Testis (tissue), 3 donors: ENCODE results near the gene TFPI2. TPM values are rescaled to one million over a fixed set of nuclear protein-coding genes. Genes with fewer than 3 reads are reported as not detected.
"Not testable (repeated sequence)": the region's sequence is repeated elsewhere in the genome, so short reads cannot be mapped to it uniquely, and the experiment has no call there.

ENCODE experiments used
- DNase-seq: peaks from one replicate; pipeline ENCODE4 v3.0.0-alpha.2; 2019
- H3K27ac ChIP-seq, 2 donors: fragments of 200-600 bp; sonication (generic); one replicate each; pipeline ENCODE4 v1.5.1; 2019
- H3K27me3 ChIP-seq: fragments of 200-600 bp; sonication (generic); one replicate; pipeline ENCODE4 v1.5.1; 2019
- H3K36me3 ChIP-seq: fragments of 200-600 bp; sonication (generic); one replicate; pipeline ENCODE4 v1.5.1; 2017; ENCODE audit warnings: low read depth; ENCODE audit errors: missing control alignments
- H3K4me1 ChIP-seq: fragments of 200-600 bp; sonication (generic); one replicate; pipeline ENCODE4 v1.5.1; 2019
- H3K4me3 ChIP-seq, 2 donors: fragments of 200-600 bp; sonication (generic); one replicate each; pipeline ENCODE4 v1.5.1; 2017 to 2019
- H3K9me3 ChIP-seq: fragments of 200-600 bp; sonication (generic); one replicate; pipeline ENCODE4 v1.5.1; 2017
- POLR2A ChIP-seq: fragments of 450-650 bp; IDR thresholded peaks from one replicate; pipeline ENCODE4 v1.6.1; 2017; ENCODE audit warnings: antibody characterized with exemption, mild to moderate bottlenecking, moderate library complexity
- WGBS, 2 donors: methylation state at CpG; one replicate each; pipeline ENCODE4 v1.1.5; 2018; 5-methylcytosine and 5-hydroxymethylcytosine counted together
- intact Hi-C: fragments of 100-400 bp; cut with DNase I; formaldehyde crosslinking; loops from one replicate; pipeline ENCODE4 v1.15.1; 2023; ENCODE audit warnings: low total_unique reads
- polyA plus RNA-seq: library from polyadenylated mRNA; stranded (reverse); fragments of 350-450 nt; fragmentation: Illumina TruSeq; extraction: RNeasy Lipid Tissue Mini Kit (QIAGEN cat#74804); gene quantifications from one replicate; pipeline ENCODE4 v1.2.3, GENCODE V29; 2014; ENCODE audit warnings: low read depth, low replicate concordance; ENCODE audit not compliant: insufficient read depth
- total RNA-seq, 2 donors: library from RNA; depleted of rRNA; stranded (reverse); fragments of >200 nt; gene quantifications; one replicate each; pipeline ENCODE4 v1.2.3, GENCODE V29; 2016
- TF ChIP-seq, protein P1 (sequence below), 3 experiments: fragments of 450-650 bp in 2 of 3; fragments of 200-600 bp in 1 of 3; sonication (generic) in 1 of 3; IDR thresholded peaks; one replicate each; pipeline ENCODE4 v1.5.1; 2016 to 2019; ENCODE audit warnings: antibody characterized with exemption in 3 of 3, mild to moderate bottlenecking in 2 of 3, moderate library complexity in 1 of 3

TFPI2 gene
- total and polyA plus RNA-seq, 3 donors from 2014 or later = 1.3 to 4.6 (median 1.8) TPM

DNA sequence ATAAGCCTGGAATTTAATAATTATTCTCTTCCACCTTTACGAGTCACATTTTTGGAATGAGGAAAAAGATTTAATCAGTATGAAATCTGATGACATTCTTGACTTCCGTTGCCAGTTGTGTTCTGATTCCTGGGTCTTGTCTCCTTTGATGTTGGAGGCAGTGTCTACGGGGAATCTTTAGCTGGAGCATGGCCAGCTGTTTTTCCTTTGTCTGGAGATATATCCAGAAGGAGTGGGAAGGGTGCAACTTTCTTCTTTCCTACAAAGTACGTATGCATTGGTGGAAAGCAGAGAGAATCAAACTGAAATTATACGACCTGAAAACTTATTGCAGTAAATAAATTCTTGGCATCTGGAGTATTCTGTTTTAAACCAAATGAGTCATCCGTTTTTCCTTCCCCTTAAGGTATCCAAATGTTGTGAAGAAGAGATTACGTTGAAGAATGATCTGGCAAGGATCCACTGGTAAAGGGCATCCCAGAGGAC lies 24.1 kb upstream of the TFPI2 start:
- DNase-seq = no peak
- intact Hi-C loops = no loop called here
- 53 to 60% methylated on average over 7 of the region's 7 CpGs for WGBS, 2 donors
- Histone ChIP-seq H3K27me3 (no peaks in the 10 kb centered on the region), H3K36me3 (no peaks in the 10 kb centered on the region), H3K4me1 (no peaks in the 10 kb centered on the region), H3K4me3 (no peak overlapping the region), H3K27ac (no peak overlapping the region), H3K9me3 (no peaks in the 10 kb centered on the region)
- TF ChIP-seq, protein P1, sequence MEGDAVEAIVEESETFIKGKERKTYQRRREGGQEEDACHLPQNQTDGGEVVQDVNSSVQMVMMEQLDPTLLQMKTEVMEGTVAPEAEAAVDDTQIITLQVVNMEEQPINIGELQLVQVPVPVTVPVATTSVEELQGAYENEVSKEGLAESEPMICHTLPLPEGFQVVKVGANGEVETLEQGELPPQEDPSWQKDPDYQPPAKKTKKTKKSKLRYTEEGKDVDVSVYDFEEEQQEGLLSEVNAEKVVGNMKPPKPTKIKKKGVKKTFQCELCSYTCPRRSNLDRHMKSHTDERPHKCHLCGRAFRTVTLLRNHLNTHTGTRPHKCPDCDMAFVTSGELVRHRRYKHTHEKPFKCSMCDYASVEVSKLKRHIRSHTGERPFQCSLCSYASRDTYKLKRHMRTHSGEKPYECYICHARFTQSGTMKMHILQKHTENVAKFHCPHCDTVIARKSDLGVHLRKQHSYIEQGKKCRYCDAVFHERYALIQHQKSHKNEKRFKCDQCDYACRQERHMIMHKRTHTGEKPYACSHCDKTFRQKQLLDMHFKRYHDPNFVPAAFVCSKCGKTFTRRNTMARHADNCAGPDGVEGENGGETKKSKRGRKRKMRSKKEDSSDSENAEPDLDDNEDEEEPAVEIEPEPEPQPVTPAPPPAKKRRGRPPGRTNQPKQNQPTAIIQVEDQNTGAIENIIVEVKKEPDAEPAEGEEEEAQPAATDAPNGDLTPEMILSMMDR (IDR thresholded peaks at IDR 0.05) = no peak
- no peak for TF ChIP-seq POLR2A

DNA sequence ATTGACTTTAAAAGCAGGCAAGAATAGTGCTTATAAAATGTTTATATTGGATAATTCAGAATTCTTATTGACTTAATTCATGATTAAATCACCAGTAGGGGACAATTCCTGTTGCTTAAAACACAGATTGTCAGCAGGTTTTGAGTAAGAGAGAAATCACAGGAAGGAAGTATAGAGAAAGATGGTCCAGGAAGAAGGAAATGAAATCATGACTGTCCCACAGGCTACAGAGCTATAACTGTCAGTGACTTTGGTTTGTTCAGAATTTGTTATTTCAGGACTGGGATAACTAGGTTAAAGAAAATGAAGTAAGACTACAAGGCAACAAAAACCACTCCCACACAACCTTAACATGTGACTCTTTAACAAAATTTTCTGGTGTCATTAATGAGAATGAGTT lies 22.6 kb upstream of the TFPI2 start:
- H3K4me1 ChIP-seq = no peaks in the 10 kb centered on the region
- H3K9me3 ChIP-seq = no peaks in the 10 kb centered on the region
- no peaks in the 10 kb centered on the region for H3K27me3 ChIP-seq
- H3K4me3 ChIP-seq = no peak overlapping the region
- H3K27ac ChIP-seq = no peak overlapping the region
- no peak for DNase-seq
- TF ChIP-seq, protein P1 (IDR thresholded peaks at IDR 0.05) = no peak
- no peak for TF ChIP-seq POLR2A
- H3K36me3 ChIP-seq = no peaks in the 10 kb centered on the region
- intact Hi-C loops = no loop called here

DNA sequence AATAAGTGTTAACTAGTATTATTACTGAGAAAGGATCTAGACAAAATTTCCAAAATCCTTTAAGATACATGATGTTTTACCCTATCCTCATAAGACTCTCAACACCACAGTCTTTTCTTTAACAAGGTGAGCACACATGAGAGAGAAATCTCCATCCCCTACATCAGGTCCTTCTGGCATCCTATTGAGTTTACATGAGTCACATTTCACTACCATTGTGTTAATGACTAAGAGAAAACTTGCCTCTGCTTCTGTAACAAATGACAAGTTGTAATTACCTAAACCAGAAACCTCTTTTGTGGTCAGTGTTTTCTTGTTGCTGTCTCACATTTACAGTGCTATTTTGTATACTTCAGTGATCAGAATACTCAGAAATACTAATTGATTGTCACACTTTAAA lies 21.1 kb upstream of the TFPI2 start:
- H3K4me3 ChIP-seq, H3K36me3 ChIP-seq, DNase-seq, H3K9me3 ChIP-seq, intact Hi-C loops, H3K27ac ChIP-seq, H3K4me1 ChIP-seq, H3K27me3 ChIP-seq: not testable (repeated sequence)

DNA sequence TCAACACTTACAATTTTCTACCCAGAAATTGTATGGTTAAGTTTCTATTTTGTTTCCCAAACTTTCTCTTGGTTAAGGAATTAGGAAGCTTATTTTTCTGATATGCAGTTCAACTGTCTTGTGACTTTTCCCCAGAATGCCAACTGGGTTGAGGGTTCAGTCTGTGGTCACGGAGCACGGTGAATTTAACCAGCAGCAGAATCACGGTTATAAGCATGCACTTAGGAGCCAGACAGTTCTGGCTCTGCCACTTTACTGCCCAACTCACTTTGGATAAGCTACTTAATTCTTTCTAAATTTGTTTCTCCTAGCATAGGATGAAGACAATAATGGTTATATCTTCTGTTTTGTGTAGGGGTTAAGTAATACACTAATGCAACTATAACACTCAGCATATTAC lies 20.7 kb upstream of the TFPI2 start:
- intact Hi-C loops, H3K4me1 ChIP-seq, H3K27me3 ChIP-seq, H3K27ac ChIP-seq, H3K36me3 ChIP-seq, H3K9me3 ChIP-seq, DNase-seq, H3K4me3 ChIP-seq: not testable (repeated sequence)
- WGBS, 2 donors = 76 to 82% methylated on average over 3 of the region's 3 CpGs

DNA sequence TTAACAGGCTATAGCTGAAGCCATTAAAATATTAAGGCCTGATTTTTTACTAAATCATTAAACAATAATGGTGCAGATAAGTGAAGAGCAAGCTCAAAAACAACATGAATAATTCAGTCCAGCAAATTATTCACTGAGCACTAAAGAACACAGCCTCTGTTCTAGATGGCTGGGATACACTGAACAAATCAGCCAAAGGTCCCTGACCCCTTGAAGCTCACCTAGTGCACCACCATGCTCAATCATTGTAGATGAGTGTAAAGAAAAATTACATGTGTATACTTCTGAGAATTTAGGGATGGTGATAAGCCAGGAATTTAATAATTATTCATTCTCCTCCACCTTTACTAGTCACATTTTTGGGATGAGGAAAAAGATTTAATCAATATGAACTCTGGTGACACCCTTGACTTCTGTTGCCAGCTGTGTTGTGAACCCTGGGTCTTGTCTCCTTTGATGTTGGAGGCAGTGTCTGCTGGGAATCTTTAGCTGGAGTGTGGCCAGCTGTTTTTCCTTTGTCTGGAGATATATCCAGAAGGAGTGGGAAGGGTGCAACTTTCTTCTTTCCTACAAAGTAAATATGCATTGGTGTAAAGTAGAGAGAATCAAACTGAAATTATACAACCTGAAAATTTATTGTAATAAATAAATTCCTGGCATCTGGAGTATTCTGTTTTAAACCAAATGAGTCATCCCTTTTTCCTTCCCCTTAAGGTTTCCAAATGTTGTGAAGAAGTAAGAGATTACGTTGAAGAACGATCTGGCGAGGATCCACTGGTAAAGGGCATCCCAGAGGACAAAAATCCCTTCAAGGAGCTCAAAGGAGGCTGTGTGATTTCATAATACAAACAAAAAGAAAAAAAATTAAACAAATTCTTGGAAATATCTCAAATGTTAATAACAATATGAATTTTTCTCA lies 19.8 kb upstream of the TFPI2 start:
- H3K27ac ChIP-seq = no peak overlapping the region
- no peaks in the 10 kb centered on the region for H3K36me3 ChIP-seq
- H3K9me3 ChIP-seq = no peaks in the 10 kb centered on the region
- H3K4me1 ChIP-seq = no peaks in the 10 kb centered on the region
- WGBS, 2 donors = 49 to 57% methylated on average over 3 of the region's 3 CpGs
- intact Hi-C loops = no loop called here
- H3K27me3 ChIP-seq = no peaks in the 10 kb centered on the region
- DNase-seq = no peak
- TF ChIP-seq, protein P1 (IDR thresholded peaks at IDR 0.05) = no peak
- TF ChIP-seq POLR2A = no peak
- H3K4me3 ChIP-seq = no peak overlapping the region

DNA sequence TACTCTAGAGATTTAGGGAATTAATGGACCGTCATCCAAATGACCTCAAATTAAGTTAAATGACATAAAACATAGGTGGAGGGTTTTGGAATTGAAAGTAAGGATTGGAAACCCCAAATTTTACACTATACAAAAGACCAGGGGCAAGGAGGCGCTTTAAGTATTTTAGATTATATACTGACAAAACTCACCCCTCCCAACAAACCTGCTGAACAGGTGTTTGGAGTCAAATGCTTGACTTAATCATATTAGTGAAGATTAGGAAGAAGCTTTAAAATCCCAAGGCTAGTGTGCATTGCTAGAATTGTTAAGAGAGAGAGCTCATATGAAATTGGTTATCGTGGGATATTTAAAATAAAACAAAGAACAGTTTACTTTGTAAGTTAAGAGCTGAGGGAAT lies 15.7 kb upstream of the TFPI2 start, which contains the start of gene GNGT1:
Gene GNGT1, plus strand, starts transcription at position 301 of the 400 bp plus-strand sequence. CDS start 180 bp downstream, outside the sequence.
- H3K4me1 ChIP-seq = no peaks in the 10 kb centered on the region
- DNase-seq = no peak
- H3K4me3 ChIP-seq = no peak within 1 kb of the TSS
- intact Hi-C loops = no loop called here
- H3K36me3 ChIP-seq = no peaks in the 10 kb centered on the region
- no peak within 1 kb of the TSS for H3K27ac ChIP-seq
- no peaks in the 10 kb centered on the region for H3K27me3 ChIP-seq
- no peaks in the 10 kb centered on the region for H3K9me3 ChIP-seq
- WGBS, 2 donors = 80 to 89% methylated on average over 3 of the region's 3 CpGs
- no peak for TF ChIP-seq POLR2A
- TF ChIP-seq, protein P1 (IDR thresholded peaks at IDR 0.05) = no peak
